Esophagus muscularis mucosa (tissue), 3 donors: ENCODE data around the gene RNF157.

Source experiments
- CTCF ChIP-seq, 3 experiments: fragments of 200-600 bp in 2 of 3; fragments of 450-650 bp in 1 of 3; sonication (generic) in 2 of 3; IDR thresholded peaks; one replicate each; pipeline ENCODE4 v1.5.1; 2017 to 2019; ENCODE audit warnings: antibody characterized with exemption in 3 of 3, mild to moderate bottlenecking in 2 of 3, moderate library complexity in 1 of 3
- POLR2A ChIP-seq: fragments of 450-650 bp; IDR thresholded peaks from one replicate; pipeline ENCODE4 v1.6.1; 2017; ENCODE audit warnings: antibody characterized with exemption, moderate library complexity, mild to moderate bottlenecking, low read depth

- TF ChIP-seq CTCF (IDR thresholded peaks at IDR 0.05), result no peak
- TF ChIP-seq POLR2A, result no peak
These were observed 102.7 kb downstream of the RNF157 start for GRCh38 chr17:76137351-76138233.
